Measurements from ENCODE around the gene CBX8. TPM values are rescaled to one million over a fixed set of nuclear protein-coding genes. Genes with fewer than 3 reads are reported as not detected.

CBX8 gene
- total and polyA plus RNA-seq, 2 of the 8 experiments (the other 6 are each of a cell fraction or from before 2014, with no cell fraction given), result 0.09 to 2.1 TPM

GRCh38 chr17:79829457-79829856 is 32.6 kb upstream of the CBX8 start:
- H4K91ac ChIP-seq (replicated peaks; ENCODE audit: insufficient read length, low read length), result no peak overlapping the region
- 83% methylated on average over 2 of the region's 2 CpGs; no CpG with 5 or more reads in 1 of the 2 experiments for WGBS, 2 experiments (ENCODE audit: extremely low coverage in 1 of 2, insufficient coverage in 1 of 2, insufficient read length in 1 of 2, insufficient replicate concordance in 2 of 2, low coverage in 1 of 2, low lambda C conversion rate in 2 of 2, missing lambda C conversion rate in 1 of 2)
- FAIRE-seq (no peak), DNase-seq (ENCODE audit: low read depth in 1 of 2, low spot score in 2 of 2) (no peak)
- peaks cover 5% of the 10 kb centered on the region; the same call in 1 of the 2 replicates for H3K23me2 ChIP-seq (ENCODE audit: low read depth, low read length)
- H3K79me1 ChIP-seq (ENCODE audit: low read depth, low read length), result no peaks in the 10 kb centered on the region
- peaks cover 2 to 5% of the 10 kb centered on the region in 2 experiments for H4K20me1 ChIP-seq (replicated peaks in 1 of 2; ENCODE audit: control insufficient read depth in 1 of 2, insufficient read depth in 2 of 2, low read length in 2 of 2)
- POLR2A ChIA-PET (ENCODE audit: partially characterized antibody), result interaction anchor here (1.0 to 15.2 kb wide), 4 partner anchors 19 to 84 kb away, joined by 3 to 374 read pairs (median 6); partner anchors contain the start of gene CBX8
- no peak overlapping the region for H3K9ac ChIP-seq (replicated peaks in 1 of 4; ENCODE audit: extremely low read depth in 1 of 4, low read depth in 3 of 4, low read length in 3 of 4)
- TF ChIP-seq SUZ12 (IDR thresholded peaks at IDR 0.05; ENCODE audit: low read length), result 0 out of 2 replicates have a peak, but pooled peaks have one; percentile 21
- TF ChIP-seq TBP (IDR thresholded peaks at IDR 0.05; ENCODE audit: low read depth, low read length), result no peak
- H3K36me3 ChIP-seq (ENCODE audit: control insufficient read depth in 2 of 4, insufficient read depth in 4 of 4, low read length in 3 of 4), result peaks cover 0 to 4% (median 0%) of the 10 kb centered on the region in 4 experiments; a peak in 2 of 8 replicates
- H2BK20ac ChIP-seq (ENCODE audit: low read length), result no peak overlapping the region
- H3K4ac ChIP-seq (replicated peaks; ENCODE audit: insufficient read length, low read depth, low read length), result no peak overlapping the region
- no peak overlapping the region for H4K8ac ChIP-seq (ENCODE audit: extremely low read depth, insufficient read depth, low read length)
- H3K23ac ChIP-seq (ENCODE audit: insufficient read length), result no peak overlapping the region
- H3K4me3 ChIP-seq (ENCODE audit: extremely low read depth in 1 of 4, insufficient read depth in 2 of 4, low read depth in 3 of 4, low read length in 4 of 4), result no peak overlapping the region
- no peak overlapping the region for H2AFZ ChIP-seq (ENCODE audit: low read length)
- H2BK5ac ChIP-seq (ENCODE audit: low read depth, low read length), result no peak overlapping the region
- no peak overlapping the region for H3K18ac ChIP-seq (ENCODE audit: extremely low read depth, low read length)
- no peaks in the 10 kb centered on the region for H3K79me2 ChIP-seq (ENCODE audit: control insufficient read depth in 1 of 2, insufficient read depth in 2 of 2, low read length in 2 of 2)
- no peak overlapping the region for H3K56ac ChIP-seq (replicated peaks; ENCODE audit: insufficient read length, low read depth, low read length)
- H2BK12ac ChIP-seq (ENCODE audit: low read depth, low read length), result 0 out of 2 replicates have a peak overlapping the region, but pooled peaks have one; percentile 12
- peaks cover 46 to 97% (median 81%) of the 10 kb centered on the region in 4 experiments for H3K27me3 ChIP-seq (replicated peaks in 1 of 4; ENCODE audit: control insufficient read depth in 3 of 4, extremely low read depth in 1 of 4, insufficient read depth in 3 of 4, low read length in 3 of 4)
- H4K5ac ChIP-seq (ENCODE audit: insufficient read length, low read depth, low read length), result no peak overlapping the region
- no peak overlapping the region for H3K27ac ChIP-seq (ENCODE audit: low read depth, low read length)
- no peak overlapping the region for H3K14ac ChIP-seq (ENCODE audit: insufficient read length)
- H2BK15ac ChIP-seq (ENCODE audit: low read length), result 0 out of 2 replicates have a peak overlapping the region, but pooled peaks have one; percentile 29
- H2AK5ac ChIP-seq (ENCODE audit: low read depth, low read length), result no peak overlapping the region
- H2BK120ac ChIP-seq (replicated peaks; ENCODE audit: low read depth, low read length), result no peak overlapping the region
- H3K4me2 ChIP-seq (ENCODE audit: insufficient read depth in 1 of 2, low read depth in 2 of 2, low read length in 2 of 2), result no peak overlapping the region
- H3K4me1 ChIP-seq (replicated peaks in 1 of 4; ENCODE audit: control insufficient read depth in 3 of 4, insufficient read depth in 4 of 4, low read length in 3 of 4), result peaks cover 0 to 35% (median 6%) of the 10 kb centered on the region in 4 experiments; a peak in 6 of 7 replicates
- CTCF ChIA-PET (ENCODE audit: partially characterized antibody), result interaction anchor here (0.6 to 24.7 kb wide), 8 partner anchors 8 to 429 kb away, joined by 3 to 576 read pairs (median 6); partner anchors contain the start of genes CBX4 and CBX8
- no peaks in the 10 kb centered on the region; a peak in 1 of 4 replicates for H3K9me3 ChIP-seq (ENCODE audit: insufficient read depth in 2 of 2, low read depth in 1 of 2, low read length in 1 of 2)

Measured in H1 (cell line).